Measurements from ENCODE around the gene MANEAL.

- no peak for TF ChIP-seq CTCF (IDR thresholded peaks at IDR 0.05)
- no peak for TF ChIP-seq POLR2A (IDR thresholded peaks at IDR 0.05)
Measured at GRCh38 chr1:37764888-37765441, 28.7 kb upstream of the MANEAL start, which contains the start of gene EPHA10.
